ENCODE results near the gene FRY.

FRY gene

GRCh38 chr13:32017474-32017873 lies 14.1 kb upstream of the FRY start:
- DNase-seq = no peak

DNA sequence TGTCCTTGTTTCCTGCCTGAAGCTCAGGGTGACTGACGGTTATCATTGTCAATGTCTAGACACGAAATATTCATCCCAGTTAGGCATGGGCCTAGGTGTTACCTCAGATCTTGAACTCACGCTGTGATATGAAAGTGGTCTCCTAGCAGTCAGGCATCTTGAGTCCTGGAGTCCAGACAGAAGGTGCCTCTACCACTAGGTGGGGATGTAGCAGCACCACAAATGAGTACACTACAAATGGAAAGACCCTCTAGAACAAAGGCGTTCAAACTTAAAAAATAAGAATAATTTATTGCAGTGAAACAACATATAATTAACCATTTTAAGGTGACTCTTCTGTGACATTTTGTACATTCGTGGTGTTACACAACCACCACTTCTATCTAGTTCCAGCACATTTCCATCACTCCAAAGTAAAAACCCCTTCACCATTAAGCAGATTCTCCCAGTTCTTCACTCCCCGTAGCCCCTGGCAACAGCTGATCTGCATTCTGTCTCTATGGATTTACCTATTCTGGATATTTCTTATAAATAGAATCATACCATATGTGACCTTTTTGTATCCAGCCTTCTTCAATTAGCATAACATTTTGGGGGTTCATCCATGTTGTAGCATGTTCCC lies 11.9 kb upstream of the FRY start:
- no peak for DNase-seq

DNA sequence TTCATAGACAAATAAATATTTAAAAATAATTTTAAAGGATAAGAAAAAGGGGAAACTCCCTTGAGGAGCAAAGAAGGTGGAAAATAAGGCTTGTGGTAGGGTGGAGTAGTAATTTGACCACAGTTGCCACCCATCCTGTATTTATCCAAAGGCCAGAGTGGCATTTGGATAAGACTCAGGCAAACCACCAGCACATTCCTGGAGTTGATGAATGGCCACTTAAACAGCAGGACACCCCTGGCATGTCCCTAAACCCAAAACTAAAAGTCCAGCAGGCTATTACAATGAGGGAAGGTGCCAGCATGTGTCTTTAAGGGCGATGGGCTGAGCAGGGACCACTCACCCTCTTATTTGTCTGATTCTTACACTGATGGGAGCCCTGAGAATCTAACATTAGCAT lies 9.8 kb upstream of the FRY start:
- no peak for DNase-seq

- DNase-seq = no peak
Observed at GRCh38 chr13:32022311-32022710, 9.3 kb upstream of the FRY start.

DNA sequence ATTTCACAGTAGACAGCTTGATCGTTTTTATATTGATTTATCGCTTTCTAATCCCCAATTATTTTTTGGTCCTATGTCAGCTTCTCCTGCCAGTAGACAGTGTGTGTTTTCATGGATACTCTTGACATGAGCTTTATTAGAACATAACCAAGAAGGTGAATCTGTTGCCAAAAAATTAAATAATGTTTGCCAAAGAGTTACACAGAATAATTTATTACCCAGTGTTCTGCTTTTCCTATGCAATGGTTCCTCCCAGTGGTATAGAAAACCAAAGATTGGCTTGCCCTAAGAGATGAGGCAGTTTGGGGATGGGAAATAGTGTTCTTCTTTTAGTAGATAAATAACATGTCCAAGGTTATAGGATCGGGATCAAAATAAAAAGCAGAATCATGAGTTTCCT lies 8.5 kb upstream of the FRY start:
- DNase-seq = no peak

DNA sequence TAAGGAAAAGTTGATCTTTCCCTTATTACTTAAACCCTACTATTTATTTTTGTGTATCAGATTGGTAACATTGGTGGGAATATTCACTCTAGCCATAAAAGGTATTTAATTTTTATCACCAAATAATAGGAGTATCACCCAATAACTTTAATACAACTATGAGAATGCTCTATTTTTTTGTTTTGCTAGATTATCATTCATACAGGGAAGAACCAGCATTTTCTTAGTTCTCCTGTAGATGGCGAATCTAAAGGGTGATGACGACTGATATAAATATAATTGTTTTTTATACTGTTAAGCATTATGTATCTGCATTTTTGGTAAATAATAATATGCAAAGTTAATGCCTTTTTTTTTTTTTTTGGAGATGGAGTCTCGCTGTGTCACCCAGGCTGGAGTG lies 7.9 kb upstream of the FRY start:
- no peak for DNase-seq

DNA sequence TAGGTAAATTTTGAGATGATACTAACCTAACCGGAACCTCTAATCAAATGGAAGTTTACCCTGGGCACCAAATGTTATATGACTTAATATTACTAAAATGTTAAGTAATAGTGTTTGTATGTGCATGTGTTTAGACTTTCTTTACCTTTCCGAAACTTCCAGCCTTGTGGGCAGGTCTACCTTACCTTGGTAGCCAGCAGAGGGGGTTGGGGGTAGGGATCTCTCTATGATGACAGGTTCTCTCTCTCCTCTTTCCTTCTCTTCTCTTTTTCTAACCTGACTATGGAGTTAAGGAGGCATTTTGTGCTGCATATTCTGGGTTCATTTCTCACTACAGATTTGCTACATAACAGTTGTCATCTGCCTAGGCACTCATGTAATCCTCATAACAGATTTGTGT lies 6.8 kb upstream of the FRY start:
- no peak for DNase-seq

- no peak for DNase-seq
Observed at GRCh38 chr13:32025730-32026129, 5.8 kb upstream of the FRY start.

DNA sequence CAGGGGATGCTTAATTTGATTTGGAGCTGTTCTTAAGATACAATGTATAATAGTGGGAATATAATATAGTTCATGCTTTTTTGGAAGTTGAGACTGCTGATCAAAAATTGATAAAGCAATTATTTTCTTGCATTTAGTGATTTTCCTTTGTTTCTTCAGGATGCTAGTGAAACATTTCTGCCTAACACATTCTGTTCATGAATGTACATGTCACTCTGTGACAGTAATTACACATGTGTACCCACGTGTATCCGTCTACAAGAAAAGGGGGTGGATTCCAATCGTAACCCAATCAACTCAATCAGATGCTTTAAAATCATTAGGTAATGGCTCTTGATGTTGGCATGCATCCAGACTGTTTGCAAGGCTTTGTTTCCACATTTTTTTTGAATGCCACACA lies 5.0 kb upstream of the FRY start:
- no peak for DNase-seq

GRCh38 chr13:32028711-32029110 lies 2.9 kb upstream of the FRY start:
- DNase-seq = no peak

DNA sequence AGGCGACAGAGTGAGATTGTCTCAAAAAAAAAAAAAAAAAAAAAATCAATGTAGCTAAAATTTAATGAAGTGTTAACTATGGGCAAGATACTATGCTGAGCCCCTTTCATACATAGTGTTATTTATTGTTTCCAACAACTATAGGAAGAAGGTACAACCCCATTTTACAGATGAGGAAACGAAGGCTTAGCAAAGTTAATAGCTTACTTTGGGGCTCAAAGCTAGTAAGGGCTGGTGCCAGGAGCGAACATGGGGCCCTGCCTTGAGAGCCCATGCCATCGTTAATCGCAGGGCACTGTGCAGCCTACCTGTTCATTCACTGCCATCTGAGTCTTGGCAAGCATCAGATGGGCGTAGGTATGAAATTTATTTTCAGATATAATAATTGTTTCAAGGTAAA lies 1.9 kb upstream of the FRY start:
- DNase-seq = no peak

- no peak for DNase-seq
Observed at GRCh38 chr13:32031815-32032370, 319 bp downstream of the FRY start.

DNA sequence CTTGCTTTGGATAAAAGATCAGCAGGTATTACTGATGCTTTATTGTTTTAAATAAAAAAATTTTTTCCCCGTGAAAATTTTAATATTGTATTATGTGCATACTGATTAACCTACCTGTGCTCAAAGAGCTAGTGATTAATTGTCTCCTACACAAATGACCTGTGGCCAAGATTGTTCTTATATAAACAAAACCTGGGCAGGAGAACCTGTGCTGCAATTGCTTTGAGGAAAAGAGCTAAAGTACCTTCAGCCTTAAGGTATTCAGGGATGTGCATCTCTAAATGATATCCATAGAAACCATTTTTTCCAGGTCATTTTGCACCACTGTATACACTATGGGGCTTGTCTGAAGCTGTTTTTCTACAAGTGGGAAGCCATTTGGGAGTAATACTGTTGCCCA lies 1.2 kb downstream of the FRY start:
- no peak for DNase-seq

- DNase-seq = no peak
Observed at GRCh38 chr13:32033744-32034143, 2.2 kb downstream of the FRY start.

DNA sequence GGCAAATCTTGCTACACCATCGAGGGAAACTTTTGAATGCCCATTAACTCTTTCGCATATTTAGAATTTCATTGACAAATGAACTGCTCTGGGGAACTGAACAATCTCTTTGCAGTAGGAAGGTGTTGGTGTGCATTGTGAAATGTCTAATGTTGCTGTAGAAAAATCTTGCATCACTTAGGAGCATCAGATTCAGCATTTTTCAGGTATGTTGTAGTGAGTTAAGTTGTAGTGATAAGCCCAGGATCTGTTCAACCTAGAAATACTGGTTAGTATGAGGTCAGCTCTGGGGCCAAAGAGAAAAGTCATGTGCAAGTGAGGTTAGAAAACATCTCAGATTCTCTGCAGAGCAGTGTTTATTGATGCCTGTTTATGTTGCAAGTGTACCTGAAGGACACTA lies 4.1 kb downstream of the FRY start:
- no peak for DNase-seq

DNA sequence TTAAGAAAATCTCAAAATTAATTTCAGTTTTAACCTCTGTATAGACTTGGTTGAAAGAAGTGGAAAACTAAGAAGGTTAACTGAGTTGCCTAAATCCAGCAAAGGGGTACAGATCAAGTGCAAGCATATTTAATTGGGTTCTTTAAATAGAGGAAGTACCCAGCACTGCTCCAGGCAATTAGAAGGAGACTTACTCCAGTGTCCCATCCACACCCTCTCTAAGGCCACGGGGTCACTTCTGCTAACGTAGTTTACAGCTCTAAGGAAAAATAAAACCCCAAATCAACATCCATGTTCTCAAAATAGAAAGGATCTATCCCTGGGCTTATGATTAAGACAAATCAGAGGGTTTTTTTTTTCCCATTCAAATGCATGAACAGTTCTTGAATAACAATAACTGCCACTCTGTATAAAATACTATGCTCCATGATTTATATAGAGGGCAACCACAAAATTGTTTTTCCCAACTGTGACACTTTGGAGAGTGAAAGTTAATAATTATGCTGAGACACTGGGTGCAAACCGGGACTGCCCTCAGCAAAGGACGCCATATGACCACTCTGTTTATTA lies 4.6 kb downstream of the FRY start:
- no peak for DNase-seq

- DNase-seq = no peak
Observed at GRCh38 chr13:32036757-32037156, 5.2 kb downstream of the FRY start.

DNA sequence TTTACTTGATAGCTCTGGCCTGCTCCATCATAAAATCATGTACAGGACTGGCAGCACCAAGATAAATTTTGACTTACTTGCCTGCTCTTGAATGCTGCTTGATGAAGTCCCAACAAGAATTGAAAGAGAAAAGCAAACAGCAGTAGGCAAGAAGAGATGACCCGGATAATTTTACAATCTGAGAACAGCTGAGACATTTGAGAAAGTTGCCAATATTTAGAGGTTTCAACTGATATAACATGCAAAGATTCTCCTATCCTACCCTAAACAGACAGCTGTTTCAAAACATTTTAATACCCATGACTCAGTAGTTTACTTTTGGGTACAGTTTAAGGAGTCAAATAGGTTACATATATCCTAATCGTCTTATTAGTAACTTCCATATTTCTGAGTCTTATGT lies 5.9 kb downstream of the FRY start:
- no peak for DNase-seq

DNA sequence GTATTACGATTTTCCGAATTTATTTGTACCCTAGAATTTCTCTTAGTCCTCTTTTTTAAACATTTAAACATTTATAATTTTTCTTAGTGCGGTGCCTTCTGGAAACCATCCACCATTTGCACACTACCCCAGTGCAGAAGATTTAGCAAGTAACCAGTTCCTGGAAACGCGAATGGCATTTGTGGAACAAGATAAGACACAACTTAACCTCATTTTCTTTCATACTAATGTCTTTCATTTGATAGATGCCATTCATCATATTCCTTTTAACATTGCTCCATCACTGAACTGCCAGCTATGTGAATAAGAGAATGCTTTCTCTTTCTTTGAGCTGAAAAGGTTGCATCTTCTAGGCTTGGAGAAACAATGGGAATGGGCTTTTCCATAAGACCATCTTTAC lies 6.8 kb downstream of the FRY start:
- no peak for DNase-seq

- DNase-seq = no peak
Observed at GRCh38 chr13:32039056-32039455, 7.5 kb downstream of the FRY start.

DNA sequence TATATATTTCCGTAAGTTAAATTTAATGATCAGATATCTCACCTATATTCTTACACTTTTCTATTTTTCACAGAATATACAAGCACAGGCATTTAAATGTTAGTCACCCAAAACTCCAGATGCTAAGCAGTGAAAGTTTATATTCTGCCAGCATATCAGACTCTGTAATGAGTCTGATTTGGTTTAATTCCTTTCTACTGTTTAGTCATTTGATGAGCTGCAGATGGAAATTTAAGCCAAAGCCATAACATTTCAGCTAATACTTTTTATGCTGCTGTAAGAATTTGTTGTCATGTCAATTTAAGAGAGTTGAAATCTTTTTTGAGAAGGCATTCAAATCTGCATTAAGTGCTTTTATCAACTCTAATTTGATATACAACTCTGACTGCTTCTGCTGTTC lies 8.0 kb downstream of the FRY start:
- DNase-seq = no peak

GRCh38 chr13:32040052-32040642 lies 8.6 kb downstream of the FRY start:
- no peak for DNase-seq

- DNase-seq = no peak
Observed at GRCh38 chr13:32040689-32041088, 9.1 kb downstream of the FRY start.

DNA sequence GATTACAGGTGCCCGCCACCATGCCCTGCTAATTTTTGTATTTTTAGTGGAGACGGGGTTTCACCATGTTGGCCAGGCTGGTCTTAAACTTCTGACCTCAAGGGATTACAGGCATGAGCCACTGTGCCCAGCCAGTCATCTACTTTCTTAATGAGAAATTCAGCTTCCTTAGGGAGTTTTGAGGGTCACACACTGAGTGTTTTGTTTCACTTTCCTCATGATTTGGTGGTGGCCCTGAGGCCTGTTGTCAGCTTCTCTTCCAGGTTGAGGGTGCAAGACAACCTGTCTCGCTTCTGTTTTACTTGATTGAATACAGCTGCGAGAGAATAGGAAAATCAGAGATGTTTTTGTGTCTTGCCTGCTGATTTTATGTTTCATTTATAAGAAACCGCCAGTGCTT lies 9.9 kb downstream of the FRY start:
- no peak for DNase-seq

DNA sequence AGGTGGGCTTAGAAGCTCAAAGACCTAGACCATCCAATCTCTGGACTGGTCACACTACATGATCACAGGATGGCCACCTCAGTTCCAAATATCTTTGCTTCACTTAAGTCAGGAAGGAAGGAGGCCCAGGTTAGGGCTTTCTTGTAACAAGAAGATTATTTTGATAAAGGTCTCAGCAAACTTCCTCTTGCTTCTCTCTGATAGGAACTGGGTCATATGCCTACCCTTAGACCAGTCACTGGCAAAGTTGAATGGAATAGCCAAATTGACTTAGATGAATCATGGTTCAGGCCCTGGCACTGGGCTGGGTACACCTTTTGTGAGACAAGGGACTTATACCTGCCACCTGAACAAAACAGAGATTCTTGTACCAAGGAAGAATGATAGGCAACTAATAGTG lies 11.0 kb downstream of the FRY start:
- no peak for DNase-seq
